Neutrophil (primary cell): Measurements from ENCODE around the gene FANCG.

Source experiments
- H3K27ac ChIP-seq: fragments of 200-600 bp; sonication (generic); 2 replicates; pipeline ENCODE4 v1.5.1; 2016; ENCODE audit warnings: mild to moderate bottlenecking, moderate library complexity
- H3K27me3 ChIP-seq: fragments of 200-600 bp; sonication (generic); 2 replicates; pipeline ENCODE4 v1.6.0; 2016; ENCODE audit warnings: mild to moderate bottlenecking
- H3K36me3 ChIP-seq: fragments of 200-600 bp; sonication (generic); 2 replicates; pipeline ENCODE4 v1.5.1; 2017
- H3K4me1 ChIP-seq, 2 experiments: fragments of 200-600 bp in 1 of 2; sonication (generic) in 1 of 2; 1 replicate in 1 of 2; 2 replicates in 1 of 2; pipeline versions ENCODE4 v1.5.1 to v1.6.1; 2013 to 2016; ENCODE audit warnings: low read depth in 1 of 2, low read length in 1 of 2, mild to moderate bottlenecking in 1 of 2, moderate library complexity in 1 of 2; ENCODE audit not compliant: control insufficient read depth in 1 of 2, insufficient read depth in 1 of 2
- H3K4me3 ChIP-seq, 2 experiments: fragments of 200-600 bp in 1 of 2; sonication (generic) in 1 of 2; 1 replicate in 1 of 2; 2 replicates in 1 of 2; pipeline ENCODE4 v1.5.1; 2013 to 2016; ENCODE audit warnings: low read depth in 1 of 2, low read length in 1 of 2, mild to moderate bottlenecking in 1 of 2, moderate library complexity in 1 of 2
- H3K9me3 ChIP-seq: fragments of 200-600 bp; sonication (generic); 2 replicates; pipeline ENCODE4 v1.5.1; 2016
- TF ChIP-seq, protein P1 (sequence below): fragments of 200-600 bp; sonication (generic); IDR thresholded peaks from 2 replicates; pipeline ENCODE4 v1.5.1; 2016; ENCODE audit warnings: antibody characterized with exemption

FANCG gene

DNA sequence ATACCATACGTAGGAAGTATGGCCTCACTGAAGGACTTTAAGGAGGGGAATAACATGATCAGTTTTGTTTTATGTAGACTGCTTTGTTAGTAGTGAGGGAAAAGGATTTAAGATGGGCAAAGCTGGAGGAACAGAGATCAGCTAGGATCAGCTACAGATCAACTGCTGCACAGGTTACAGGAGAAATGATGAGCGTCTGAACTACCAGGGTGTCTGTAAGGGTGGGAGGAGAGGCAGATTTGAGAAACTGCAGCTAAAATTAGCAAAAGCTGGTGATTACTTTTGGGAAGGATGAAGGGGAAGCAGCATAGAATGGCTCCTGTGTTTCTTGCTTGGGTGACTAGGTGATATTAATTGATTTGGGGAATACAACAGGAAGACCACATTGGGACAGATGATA, 46.6 kb downstream of the FANCG start:
- Histone ChIP-seq H3K36me3 (peaks cover 4% of the 10 kb centered on the region), H3K27me3 (peaks cover 11% of the 10 kb centered on the region), H3K4me3 (no peak overlapping the region), H3K9me3 (no peaks in the 10 kb centered on the region), H3K4me1 (no peaks in the 10 kb centered on the region), H3K27ac (no peak overlapping the region)
- TF ChIP-seq, protein P1, sequence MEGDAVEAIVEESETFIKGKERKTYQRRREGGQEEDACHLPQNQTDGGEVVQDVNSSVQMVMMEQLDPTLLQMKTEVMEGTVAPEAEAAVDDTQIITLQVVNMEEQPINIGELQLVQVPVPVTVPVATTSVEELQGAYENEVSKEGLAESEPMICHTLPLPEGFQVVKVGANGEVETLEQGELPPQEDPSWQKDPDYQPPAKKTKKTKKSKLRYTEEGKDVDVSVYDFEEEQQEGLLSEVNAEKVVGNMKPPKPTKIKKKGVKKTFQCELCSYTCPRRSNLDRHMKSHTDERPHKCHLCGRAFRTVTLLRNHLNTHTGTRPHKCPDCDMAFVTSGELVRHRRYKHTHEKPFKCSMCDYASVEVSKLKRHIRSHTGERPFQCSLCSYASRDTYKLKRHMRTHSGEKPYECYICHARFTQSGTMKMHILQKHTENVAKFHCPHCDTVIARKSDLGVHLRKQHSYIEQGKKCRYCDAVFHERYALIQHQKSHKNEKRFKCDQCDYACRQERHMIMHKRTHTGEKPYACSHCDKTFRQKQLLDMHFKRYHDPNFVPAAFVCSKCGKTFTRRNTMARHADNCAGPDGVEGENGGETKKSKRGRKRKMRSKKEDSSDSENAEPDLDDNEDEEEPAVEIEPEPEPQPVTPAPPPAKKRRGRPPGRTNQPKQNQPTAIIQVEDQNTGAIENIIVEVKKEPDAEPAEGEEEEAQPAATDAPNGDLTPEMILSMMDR: no peak

DNA sequence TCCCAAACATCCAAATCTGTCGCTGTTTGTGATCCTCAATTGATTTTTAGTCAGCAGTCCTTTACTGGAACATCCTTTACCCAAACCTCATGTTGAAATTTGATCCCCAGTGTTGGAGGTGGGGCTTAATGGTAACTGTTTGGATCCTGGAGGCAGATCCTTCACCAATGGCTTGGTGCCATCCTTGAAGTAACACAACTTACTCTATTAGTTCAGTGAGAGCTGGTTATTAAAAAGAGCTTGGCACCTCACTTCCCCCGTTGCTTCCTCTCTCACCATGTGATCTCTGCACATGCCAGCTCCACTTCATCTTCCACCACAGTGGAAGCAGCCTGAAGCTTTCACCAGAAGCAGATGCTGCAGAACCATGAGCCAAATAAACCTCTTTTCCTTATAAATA, 49.9 kb downstream of the FANCG start:
- TF ChIP-seq, protein P1: no peak
- Histone ChIP-seq H3K27ac (no peak overlapping the region), H3K4me1 (no peaks in the 10 kb centered on the region), H3K4me3 (no peak overlapping the region), H3K9me3 (no peaks in the 10 kb centered on the region), H3K36me3 (no peaks in the 10 kb centered on the region), H3K27me3 (no peaks in the 10 kb centered on the region)

DNA sequence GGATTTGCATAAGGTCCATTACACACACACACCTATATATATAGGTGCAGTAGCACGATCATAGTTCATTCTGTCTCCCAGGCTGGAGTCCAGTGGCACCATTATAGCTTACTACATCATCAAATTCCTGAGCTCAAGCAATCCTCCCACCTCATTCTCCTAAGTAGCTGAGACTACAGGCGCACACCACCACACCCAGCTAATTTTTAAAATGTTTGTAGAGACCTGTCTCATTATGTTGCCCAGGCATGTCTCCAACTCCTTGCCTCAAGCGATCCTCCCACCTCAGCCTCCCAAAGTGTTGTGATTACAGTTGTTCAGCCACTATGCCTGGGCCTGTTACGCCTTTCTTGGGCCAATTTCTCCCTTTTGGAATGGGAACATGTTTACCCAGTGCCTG, 50.5 kb downstream of the FANCG start:
- Histone ChIP-seq H3K4me1 (no peaks in the 10 kb centered on the region), H3K9me3 (no peaks in the 10 kb centered on the region), H3K4me3 (no peak overlapping the region), H3K27me3 (no peaks in the 10 kb centered on the region), H3K36me3 (no peaks in the 10 kb centered on the region), H3K27ac (no peak overlapping the region)
- TF ChIP-seq, protein P1: no peak

DNA sequence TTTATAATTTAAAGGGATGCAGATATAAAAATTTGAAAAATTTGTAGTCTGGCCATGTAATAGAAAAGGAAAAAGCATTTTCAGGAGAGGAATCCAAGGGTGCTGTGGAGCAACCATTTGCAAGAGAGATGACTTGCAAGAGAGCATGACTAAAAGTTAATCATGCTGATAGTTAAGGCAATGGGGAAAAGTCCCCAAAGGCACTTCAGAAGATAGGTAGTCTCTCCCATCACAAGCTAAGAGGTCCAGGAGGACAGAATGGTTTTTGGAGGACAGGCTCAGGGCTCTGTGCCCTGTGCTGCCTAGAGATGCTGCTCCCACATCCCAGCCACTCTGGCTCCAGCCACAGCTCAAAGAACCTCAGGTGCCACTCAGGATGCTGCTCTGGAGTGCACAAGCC, 51.4 kb downstream of the FANCG start:
- Histone ChIP-seq H3K27ac (no peak overlapping the region), H3K9me3 (no peaks in the 10 kb centered on the region), H3K4me3 (no peak overlapping the region), H3K27me3 (no peaks in the 10 kb centered on the region), H3K4me1 (no peaks in the 10 kb centered on the region), H3K36me3 (no peaks in the 10 kb centered on the region)
- TF ChIP-seq, protein P1: no peak

DNA sequence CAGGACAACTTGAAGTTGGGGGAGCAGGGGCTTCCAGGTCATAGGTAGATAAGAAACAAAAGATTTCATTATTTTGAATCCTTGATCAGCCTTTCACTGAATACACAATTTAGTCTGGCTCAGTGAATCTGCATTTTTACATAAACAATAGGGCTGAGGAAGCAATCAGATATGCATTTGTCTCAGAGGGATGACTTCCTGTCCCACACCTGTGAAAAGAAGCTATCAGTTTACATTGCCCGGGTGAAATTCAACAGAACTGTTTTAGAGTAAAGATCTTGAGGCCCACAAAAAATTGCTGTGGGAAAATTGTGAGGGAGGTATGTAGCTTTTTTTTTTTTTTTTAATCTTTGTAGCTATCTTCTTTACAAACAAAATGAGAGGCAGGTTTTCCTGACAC, 51.9 kb downstream of the FANCG start:
- Histone ChIP-seq H3K4me3 (no peak overlapping the region), H3K9me3 (no peaks in the 10 kb centered on the region), H3K27ac (no peak overlapping the region), H3K4me1 (no peaks in the 10 kb centered on the region), H3K36me3 (no peaks in the 10 kb centered on the region), H3K27me3 (no peaks in the 10 kb centered on the region)
- TF ChIP-seq, protein P1: no peak

DNA sequence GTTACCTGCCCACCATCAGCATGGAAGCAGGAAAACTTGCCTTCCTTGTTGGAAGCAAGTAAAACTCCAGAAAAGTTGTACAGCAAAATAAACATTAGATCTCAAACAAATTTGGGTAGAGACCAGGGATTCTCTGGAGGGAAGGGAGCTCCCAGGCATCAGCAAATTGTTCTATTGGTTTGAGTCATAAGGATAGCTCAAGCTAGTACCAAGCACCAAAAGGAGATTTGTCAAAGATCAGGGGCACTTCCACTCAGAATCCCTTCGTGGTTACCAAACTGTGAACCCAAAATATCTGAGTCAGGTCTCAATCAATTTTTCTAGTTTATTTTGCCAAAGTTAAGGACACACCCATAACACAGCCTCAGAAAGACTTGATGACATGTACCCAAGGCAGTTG, 52.4 kb downstream of the FANCG start:
- TF ChIP-seq, protein P1: no peak
- no peaks in the 10 kb centered on the region for H3K27me3 ChIP-seq
- H3K4me1 ChIP-seq: no peaks in the 10 kb centered on the region
- H3K36me3 ChIP-seq: no peaks in the 10 kb centered on the region
- no peak overlapping the region for H3K27ac ChIP-seq
- no peaks in the 10 kb centered on the region for H3K9me3 ChIP-seq
- H3K4me3 ChIP-seq: no peak overlapping the region
